Measurements from ENCODE around the gene HEYL.
A peak's percentile ranks its signal among the peaks of the same experiment; 100 is the strongest.

HEYL gene

GRCh38 chr1:39639305-39640130, at the start of gene HEYL:
Gene HEYL (minus strand): TSS chr1:39639643. CDS start chr1:39639625, 18 bp downstream.
- H3K9me3 ChIP-seq (ENCODE audit: insufficient read depth, low read depth, low read length): no peaks in the 10 kb centered on the region
- H3K9ac ChIP-seq (ENCODE audit: low read depth, low read length, poor library complexity, severe bottlenecking): no peak within 1 kb of the TSS
- no peaks in the 10 kb centered on the region for H3F3A ChIP-seq (ENCODE audit: low read depth)
- H3K27me3 ChIP-seq (ENCODE audit: insufficient read depth, low read length, poor library complexity, severe bottlenecking): no peaks in the 10 kb centered on the region
- H3K4me2 ChIP-seq (ENCODE audit: low read depth, low read length, poor library complexity, severe bottlenecking): peak within 1 kb of the TSS; percentile 54
- no peaks in the 10 kb centered on the region for H3K9me2 ChIP-seq (replicated peaks; ENCODE audit: low read depth, low read length)
- no peaks in the 10 kb centered on the region for H3K36me3 ChIP-seq (ENCODE audit: insufficient read depth, low read length)
- peak within 1 kb of the TSS; percentile 63 for H3K4me3 ChIP-seq (ENCODE audit: low read length, poor library complexity, severe bottlenecking)
- H3K4me1 ChIP-seq (ENCODE audit: insufficient read depth, low read length, poor library complexity, severe bottlenecking): no peaks in the 10 kb centered on the region
- TF ChIP-seq CTCF (conservative IDR thresholded peaks at IDR 0.05; ENCODE audit: low read length) (peak; percentile 43), EZH2phosphoT487 (IDR thresholded peaks at IDR 0.05; ENCODE audit: borderline replicate concordance) (no peak)
- H3K79me2 ChIP-seq (ENCODE audit: insufficient read depth, low read length): no peaks in the 10 kb centered on the region
- H2AFZ ChIP-seq (ENCODE audit: low read length): peak within 1 kb of the TSS; percentile 4; the same call in 1 of the 2 replicates
- no peaks in the 10 kb centered on the region for H4K20me1 ChIP-seq (ENCODE audit: insufficient read depth, low read length, poor library complexity, severe bottlenecking)

- Histone ChIP-seq H3K9me2 (replicated peaks; ENCODE audit: low read depth, low read length) (no peaks in the 10 kb centered on the region), H3K4me2 (ENCODE audit: low read depth, low read length, poor library complexity, severe bottlenecking) (no peak overlapping the region), H3K36me3 (ENCODE audit: insufficient read depth, low read length) (no peaks in the 10 kb centered on the region), H4K20me1 (ENCODE audit: insufficient read depth, low read length, poor library complexity, severe bottlenecking) (no peaks in the 10 kb centered on the region), H3K27me3 (ENCODE audit: insufficient read depth, low read length, poor library complexity, severe bottlenecking) (no peaks in the 10 kb centered on the region), H3K4me1 (ENCODE audit: insufficient read depth, low read length, poor library complexity, severe bottlenecking) (no peaks in the 10 kb centered on the region), H3K9me3 (ENCODE audit: insufficient read depth, low read depth, low read length) (no peaks in the 10 kb centered on the region), H3K79me2 (ENCODE audit: insufficient read depth, low read length) (no peaks in the 10 kb centered on the region), H3K9ac (ENCODE audit: low read depth, low read length, poor library complexity, severe bottlenecking) (no peak overlapping the region), H3F3A (ENCODE audit: low read depth) (no peaks in the 10 kb centered on the region), H2AFZ (ENCODE audit: low read length) (no peak overlapping the region), H3K4me3 (ENCODE audit: low read length, poor library complexity, severe bottlenecking) (no peak overlapping the region)
- no peak for TF ChIP-seq EZH2phosphoT487 (IDR thresholded peaks at IDR 0.05; ENCODE audit: borderline replicate concordance)
Observed at GRCh38 chr1:39689214-39689613, 49.8 kb upstream of the HEYL start.

- Histone ChIP-seq H3K4me1 (ENCODE audit: insufficient read depth, low read length, poor library complexity, severe bottlenecking) (no peaks in the 10 kb centered on the region), H3K4me3 (ENCODE audit: low read length, poor library complexity, severe bottlenecking) (no peak overlapping the region), H3K36me3 (ENCODE audit: insufficient read depth, low read length) (no peaks in the 10 kb centered on the region), H3K27me3 (ENCODE audit: insufficient read depth, low read length, poor library complexity, severe bottlenecking) (no peaks in the 10 kb centered on the region), H3K9me3 (ENCODE audit: insufficient read depth, low read depth, low read length) (no peaks in the 10 kb centered on the region), H3F3A (ENCODE audit: low read depth) (no peaks in the 10 kb centered on the region), H3K9me2 (replicated peaks; ENCODE audit: low read depth, low read length) (no peaks in the 10 kb centered on the region), H3K4me2 (ENCODE audit: low read depth, low read length, poor library complexity, severe bottlenecking) (no peak overlapping the region), H3K9ac (ENCODE audit: low read depth, low read length, poor library complexity, severe bottlenecking) (no peak overlapping the region), H2AFZ (ENCODE audit: low read length) (no peak overlapping the region), H4K20me1 (ENCODE audit: insufficient read depth, low read length, poor library complexity, severe bottlenecking) (no peaks in the 10 kb centered on the region), H3K79me2 (ENCODE audit: insufficient read depth, low read length) (no peaks in the 10 kb centered on the region)
- TF ChIP-seq CTCF (conservative IDR thresholded peaks at IDR 0.05; ENCODE audit: low read length): no peak
- TF ChIP-seq EZH2phosphoT487 (IDR thresholded peaks at IDR 0.05; ENCODE audit: borderline replicate concordance): no peak
Observed at GRCh38 chr1:39688706-39689105, 49.3 kb upstream of the HEYL start.
